NCI-H446 treated with DMSO at 0.1 percent for 48 hours (cell line): ENCODE measurements around the gene SLC25A38.
A peak's percentile ranks its signal among the peaks of the same experiment; 100 is the strongest.

Experiments used
- DNase-seq: peaks from one replicate; lab custom pipeline; 2025; lab: John Stamatoyannopoulos, UW

SLC25A38 gene

GRCh38 chr3:39376959-39377634 is 6.1 kb upstream of the SLC25A38 start:
- no peak for DNase-seq

DNA sequence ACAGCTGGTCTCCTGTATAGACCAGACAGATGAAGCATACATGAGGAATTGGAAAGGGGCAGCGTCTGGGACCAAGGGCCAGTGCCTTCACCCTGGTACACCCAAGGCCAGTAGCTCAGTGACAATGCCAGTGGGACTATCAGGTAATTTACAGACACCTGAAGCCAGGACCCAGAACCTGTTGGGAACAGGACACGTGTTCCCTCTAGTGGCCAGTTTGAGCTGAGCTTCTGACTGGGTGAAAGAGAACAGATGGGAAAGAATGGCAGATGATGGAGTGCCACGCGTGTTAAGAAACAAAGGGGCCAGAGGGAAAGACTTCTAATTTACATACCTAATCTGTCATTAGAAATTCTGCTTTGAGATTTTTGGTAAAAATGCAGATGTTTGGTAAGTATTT is 5.1 kb upstream of the SLC25A38 start:
- DNase-seq = no peak

DNA sequence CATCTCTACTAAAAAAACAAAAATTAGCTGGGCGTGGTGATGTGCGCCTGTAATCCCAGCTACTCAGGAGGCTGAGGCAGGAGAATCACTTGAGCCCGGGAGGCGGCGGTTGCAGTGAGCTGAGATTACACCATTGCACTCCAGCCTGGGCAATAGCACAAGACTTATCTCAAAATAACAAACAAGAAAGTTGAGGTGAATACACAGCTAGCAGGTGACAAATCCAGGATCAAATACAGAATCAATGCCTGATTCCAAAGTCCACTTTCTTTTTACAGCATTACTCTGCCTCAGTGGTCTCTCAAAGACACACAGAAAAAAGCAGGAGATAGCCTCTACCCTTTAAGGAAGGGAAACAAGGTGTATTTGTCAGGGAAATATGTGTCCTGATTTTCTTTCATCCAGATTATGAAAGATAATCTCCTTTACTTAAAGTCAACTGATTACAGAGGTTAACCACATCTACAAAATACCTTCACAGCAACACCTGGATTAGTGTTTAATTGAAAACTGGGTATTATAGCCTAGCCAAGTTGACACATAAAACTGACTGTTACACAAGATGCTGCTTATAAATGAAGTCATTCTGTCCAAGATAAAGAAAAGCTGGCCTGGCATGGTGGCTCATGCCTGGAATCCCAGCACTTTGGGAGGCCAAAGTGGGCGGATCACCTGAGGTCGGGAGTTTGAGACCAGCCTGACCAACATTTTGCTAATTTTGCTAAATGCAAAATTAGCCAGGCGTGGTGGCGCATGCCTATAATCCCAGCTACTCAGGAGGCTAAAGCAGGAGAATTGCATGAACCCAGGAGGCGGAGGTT is 4.0 kb upstream of the SLC25A38 start:
- DNase-seq = no peak

GRCh38 chr3:39379778-39380155 is 3.4 kb upstream of the SLC25A38 start:
- no peak for DNase-seq

DNA sequence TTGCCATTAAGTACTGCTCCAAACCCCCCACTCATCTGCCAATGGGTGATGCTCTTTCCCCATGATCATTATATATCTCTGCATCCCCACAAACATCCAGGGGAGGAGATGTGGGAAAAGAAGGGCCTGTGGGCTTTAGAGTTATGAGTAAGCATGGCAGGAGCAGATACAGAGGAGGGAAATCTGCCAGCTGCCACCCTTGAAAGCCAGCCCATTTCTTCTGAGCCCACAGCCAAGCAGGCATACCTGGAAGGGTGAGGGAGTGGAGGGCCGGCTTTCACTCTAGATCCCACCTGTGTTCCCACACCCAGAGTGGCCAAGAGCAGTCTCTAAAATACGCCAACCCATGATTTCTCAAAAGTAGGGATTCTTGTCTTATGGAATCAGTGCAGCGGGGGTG is 1.7 kb upstream of the SLC25A38 start:
- no peak for DNase-seq

GRCh38 chr3:39383881-39384664 is 903 bp downstream of the SLC25A38 start:
- DNase-seq = no peak

DNA sequence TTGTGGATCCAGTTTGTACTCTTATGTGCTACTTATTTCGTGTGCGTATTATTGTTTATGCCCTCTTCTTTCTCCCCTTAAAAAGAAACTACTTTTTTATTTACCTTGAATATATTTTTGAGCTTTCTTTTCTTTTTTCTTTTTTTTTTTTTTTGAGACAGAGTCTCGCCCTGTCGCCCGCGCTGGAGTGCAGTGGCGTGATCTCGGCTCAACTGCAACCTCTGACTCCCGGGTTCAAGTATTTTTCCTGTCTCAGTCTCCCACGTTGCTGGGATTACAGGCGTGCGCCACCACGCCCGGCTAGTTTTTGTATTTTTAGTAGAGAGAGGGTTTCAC is 1.5 kb downstream of the SLC25A38 start:
- DNase-seq = no peak

GRCh38 chr3:39385456-39386090 is 2.4 kb downstream of the SLC25A38 start:
- DNase-seq = no peak

- no peak for DNase-seq
Observed at GRCh38 chr3:39386318-39386717, 3.1 kb downstream of the SLC25A38 start.

- no peak for DNase-seq
Observed at GRCh38 chr3:39387411-39387975, 4.3 kb downstream of the SLC25A38 start.

GRCh38 chr3:39388153-39388552 is 5.0 kb downstream of the SLC25A38 start:
- DNase-seq = no peak

DNA sequence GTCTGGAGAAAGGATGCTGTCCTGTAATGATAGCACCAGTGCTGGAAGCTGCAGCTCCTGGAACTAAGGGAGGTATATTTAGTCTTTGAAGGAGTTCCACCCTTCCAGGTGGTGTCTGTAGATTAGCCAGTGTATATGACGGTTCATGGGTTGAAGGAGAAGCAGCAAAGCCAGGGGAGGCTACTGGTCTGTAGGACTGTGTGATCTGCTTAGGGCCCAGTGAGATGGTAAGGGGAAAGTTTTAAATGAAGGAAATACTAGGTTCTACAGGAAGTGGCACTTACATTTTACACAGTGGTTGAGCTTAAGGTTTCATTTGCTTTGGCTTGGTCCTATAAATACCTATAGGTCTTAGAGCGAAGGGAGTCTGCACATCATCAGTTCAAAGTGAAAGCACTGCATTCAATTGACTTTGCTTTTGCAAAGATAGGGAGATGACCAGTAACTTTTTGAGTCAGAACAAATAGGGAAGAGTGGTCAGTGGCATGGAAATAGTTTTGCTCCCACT is 5.6 kb downstream of the SLC25A38 start:
- no peak for DNase-seq

- no peak for DNase-seq
Observed at GRCh38 chr3:39390181-39390580, 7.0 kb downstream of the SLC25A38 start.

GRCh38 chr3:39396690-39397089 is 13.5 kb downstream of the SLC25A38 start:
- DNase-seq = no peak

DNA sequence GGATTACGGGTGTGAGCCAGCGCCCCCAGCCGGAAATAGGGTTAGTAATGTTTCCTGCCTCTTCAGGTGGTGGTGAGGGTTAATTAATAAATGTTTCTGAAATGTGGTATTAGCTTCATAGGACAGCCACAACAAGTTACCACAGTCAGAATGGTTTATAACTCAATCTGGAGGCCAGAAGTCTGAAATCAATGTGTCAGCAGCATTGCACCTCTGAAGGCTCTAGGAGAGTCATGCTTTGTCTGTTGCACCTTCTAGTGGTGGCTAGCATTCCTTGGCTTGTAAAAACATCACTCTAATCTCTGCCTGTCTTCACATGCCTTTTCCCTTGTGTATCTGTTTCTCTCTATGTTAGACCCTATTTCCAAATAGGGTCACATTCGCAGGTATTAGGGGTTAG is 15.5 kb downstream of the SLC25A38 start:
- DNase-seq = no peak

DNA sequence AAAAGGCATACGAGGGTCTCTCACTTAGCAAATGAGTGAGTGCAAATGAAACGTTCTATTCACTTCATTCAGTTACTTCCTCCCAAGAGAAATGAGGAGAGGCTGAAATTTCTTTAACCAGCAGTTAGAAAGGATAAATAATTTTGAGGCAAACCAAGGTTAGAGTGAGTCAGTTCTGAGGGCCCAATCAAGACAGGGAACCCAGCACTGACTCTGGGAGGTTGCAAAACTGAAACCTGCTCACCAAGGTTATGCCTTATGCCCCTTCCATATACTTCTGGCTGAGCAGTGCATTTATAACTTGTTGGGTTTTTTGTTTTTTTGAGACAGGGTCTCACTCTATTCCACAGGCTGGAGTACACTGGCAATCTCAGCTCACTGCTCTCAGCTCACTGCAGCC is 18.8 kb downstream of the SLC25A38 start:
- DNase-seq = no peak

GRCh38 chr3:39404943-39405686 is 21.9 kb downstream of the SLC25A38 start:
- no peak for DNase-seq

- DNase-seq = no peak
Observed at GRCh38 chr3:39405687-39406367, 22.7 kb downstream of the SLC25A38 start.

DNA sequence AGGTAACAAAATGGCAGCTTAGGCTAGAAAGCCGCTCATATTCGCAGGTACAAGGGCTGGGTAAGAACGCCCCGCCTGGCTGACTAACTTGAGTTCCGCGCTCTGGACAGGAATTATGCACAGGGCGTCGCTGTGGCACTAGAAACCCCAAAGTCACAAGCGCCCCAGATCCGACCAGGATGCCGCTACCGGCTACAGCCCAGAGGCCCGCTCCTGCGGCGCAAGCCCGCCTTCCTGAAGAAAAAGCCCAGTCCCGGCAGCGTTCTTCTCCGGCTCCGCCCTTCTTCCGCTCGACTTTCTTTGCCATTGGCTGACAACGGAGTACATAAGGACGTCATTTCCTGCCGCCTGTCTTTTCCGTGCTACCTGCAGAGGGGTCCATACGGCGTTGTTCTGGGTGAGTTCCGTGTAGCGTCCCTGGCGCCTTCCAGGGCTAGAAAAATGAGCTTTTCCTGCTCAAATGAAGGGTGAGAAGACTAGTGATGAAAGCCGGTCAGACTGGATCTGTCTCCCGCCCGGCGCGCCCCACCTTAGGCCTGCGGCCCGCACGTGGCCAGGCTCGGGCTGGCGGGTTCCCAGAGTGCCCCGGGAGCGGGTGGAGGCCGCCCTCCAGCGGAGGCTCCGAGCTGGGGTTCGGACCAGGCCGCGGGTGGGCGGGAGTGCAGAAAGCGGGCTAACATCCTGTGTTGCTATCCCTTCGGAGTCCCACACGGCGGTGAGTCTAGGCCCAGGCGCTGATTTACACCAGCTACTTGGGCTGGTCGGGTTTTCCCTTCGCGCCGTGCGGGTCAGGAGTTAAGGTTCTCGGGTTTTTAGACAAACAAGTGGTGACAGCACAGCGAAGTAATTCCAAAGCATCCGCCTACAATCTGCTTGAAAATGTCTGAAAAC is 23.4 kb downstream of the SLC25A38 start, which contains the start of gene RPSA:
Gene RPSA, plus strand, starts transcription at position 353 of the 891 bp plus-strand sequence. CDS start 934 bp downstream, outside the sequence.
- peak; percentile 82 for DNase-seq
